Caco-2 (cell line): Measurements from ENCODE around the gene FBXL3. TPM values are rescaled to one million over a fixed set of nuclear protein-coding genes. Genes with fewer than 3 reads are reported as not detected.

Experiments
- BruUV-seq: library from RNA; stranded (reverse); fragments of 400-500 nt; replicated peaks from 2 replicates; lab custom pipeline; 2021; lab: Mats Ljungman, UMichigan
- CTCF ChIA-PET: fragments of 300-600 bp; sonication (Branson Sonifier 250); formaldehyde crosslinking; loops from one replicate; lab custom pipeline; 2022; ENCODE audit warnings: antibody characterized with exemption; lab: Charles Lee
- POLR2A ChIA-PET: fragments of 300-600 bp; sonication (Branson Sonifier 250); formaldehyde crosslinking; loops from one replicate; lab custom pipeline; 2022; ENCODE audit warnings: antibody characterized with exemption; lab: Charles Lee
- DNase-seq, 2 experiments: peaks; one replicate each; pipeline versions ENCODE4 v3.0.0 to v3.0.0-alpha.2; 2020 to 2022
- H3K27me3 ChIP-seq: replicated peaks from 2 replicates; pipeline ENCODE4 v1.6.0; 2011; ENCODE audit warnings: low read length; ENCODE audit not compliant: control insufficient read depth, insufficient read depth
- H3K36me3 ChIP-seq: 2 replicates; pipeline ENCODE4 v1.5.1; 2011; ENCODE audit warnings: low read length; ENCODE audit not compliant: control insufficient read depth, insufficient read depth
- H3K4me1 ChIP-seq: fragments of 250-450 bp; sonication (Bioruptor Pico); 2 replicates; pipeline ENCODE4 v1.5.1; 2020; ENCODE audit warnings: mild to moderate bottlenecking
- H3K4me3 ChIP-seq: 2 replicates; pipeline ENCODE4 v1.5.1; 2011; ENCODE audit warnings: low read depth, mild to moderate bottlenecking, control low read depth, low read length
- H3K9me3 ChIP-seq: fragments of 250-450 bp; sonication (Bioruptor Pico); 2 replicates; pipeline ENCODE4 v1.5.1; 2020; ENCODE audit warnings: mild to moderate bottlenecking, moderate library complexity
- H3K27ac Mint-ChIP-seq: one replicate; pipeline ENCODE4 v1.8.0; 2022; ENCODE audit warnings: mixed read lengths; ENCODE audit not compliant: unreplicated experiment
- H3K27me3 Mint-ChIP-seq: one replicate; pipeline ENCODE4 v1.8.0; 2022; ENCODE audit warnings: mixed read lengths; ENCODE audit not compliant: insufficient read depth, unreplicated experiment
- H3K36me3 Mint-ChIP-seq: one replicate; pipeline ENCODE4 v1.8.0; 2022; ENCODE audit warnings: mild to moderate bottlenecking, mixed read lengths; ENCODE audit not compliant: insufficient read depth, unreplicated experiment
- H3K4me1 Mint-ChIP-seq: one replicate; pipeline ENCODE4 v1.8.0; 2022; ENCODE audit warnings: low read depth, mixed read lengths; ENCODE audit not compliant: unreplicated experiment
- H3K4me3 Mint-ChIP-seq: one replicate; pipeline ENCODE4 v1.8.0; 2022; ENCODE audit warnings: mild to moderate bottlenecking, moderate library complexity, mixed read lengths; ENCODE audit not compliant: unreplicated experiment
- H3K9me3 Mint-ChIP-seq: one replicate; pipeline ENCODE4 v1.8.0; 2022; ENCODE audit warnings: mixed read lengths; ENCODE audit not compliant: unreplicated experiment
- intact Hi-C: fragments of 100-400 bp; cut with micrococcal nuclease; formaldehyde crosslinking; loops from one replicate; pipeline ENCODE4 v1.10.0; 2022; ENCODE audit not compliant: unreplicated experiment
- total RNA-seq: library from RNA; stranded (reverse); gene quantifications from 2 replicates; pipeline ENCODE4 v1.2.3, GENCODE V29; 2022
- TF ChIP-seq, protein P1 (sequence below), 2 experiments: fragments of 200-600 bp in 1 of 2; IDR thresholded peaks; 1 replicate in 1 of 2; 2 replicates in 1 of 2; pipeline versions ENCODE4 v1.5.1 to v1.8.0; 2011 to 2022; ENCODE audit warnings: antibody characterized with exemption in 1 of 2, control low read depth in 1 of 2, inconsistent platforms in 1 of 2, low read depth in 1 of 2, low read length in 1 of 2, mild to moderate bottlenecking in 1 of 2, moderate library complexity in 1 of 2; ENCODE audit not compliant: insufficient read depth in 1 of 2, severe bottlenecking in 1 of 2, unreplicated experiment in 1 of 2

Gene FBXL3
- total RNA-seq, 1 experiment from 2014 or later: 31.8 TPM

DNA sequence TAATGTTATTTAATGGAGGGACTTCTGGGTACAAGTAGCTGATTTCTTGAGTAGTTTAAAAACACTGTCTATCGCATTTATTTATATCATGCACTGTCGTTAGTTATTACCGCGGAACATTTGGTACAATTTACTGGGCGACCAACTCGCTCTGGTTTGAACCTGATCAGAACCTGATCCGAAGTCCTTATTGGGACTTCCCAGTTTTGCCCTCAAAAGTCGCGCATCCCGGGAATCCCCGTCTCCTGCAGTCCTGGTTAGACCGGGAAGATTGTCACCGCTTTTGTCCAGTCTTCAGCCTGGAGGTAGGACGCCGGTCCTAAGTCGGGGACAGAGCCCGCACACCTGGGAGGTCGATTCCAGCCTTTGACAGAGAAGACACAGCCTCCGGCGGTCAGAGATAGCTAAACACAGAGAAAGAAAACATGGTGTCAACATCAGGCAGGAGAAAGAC, 34.4 kb downstream of the FBXL3 start:
- ChIA-PET POLR2A (interaction anchor here (0.5 to 0.9 kb wide), 3 partner anchors 11 to 49 kb away, joined by 5 to 8 read pairs (median 7); partner anchors contain the start of gene FBXL3), CTCF (interaction anchor here (0.5 kb wide), 1 partner anchor 50 kb away, joined by 4 read pairs; no protein-coding TSS in a partner anchor)
- intact Hi-C loops: loop anchor here (1.0 kb wide), 1 partner anchor 35 kb away; the partner anchor contains the start of gene FBXL3
- Histone ChIP-seq H3K27me3 (no peaks in the 10 kb centered on the region), H3K4me3 (peak overlapping the region; percentile 74), H3K4me1 (peaks cover 10% of the 10 kb centered on the region), H3K9me3 (no peaks in the 10 kb centered on the region), H3K36me3 (no peaks in the 10 kb centered on the region)
- Mint-ChIP-seq H3K9me3 (no peaks in the 10 kb centered on the region), H3K27me3 (no peaks in the 10 kb centered on the region), H3K4me1 (peaks cover 19% of the 10 kb centered on the region), H3K36me3 (peaks cover 14% of the 10 kb centered on the region), H3K27ac (peak overlapping the region; percentile 76), H3K4me3 (peak overlapping the region; percentile 77)
- DNase-seq: peak in 1 of 2 experiments; percentile 46
- TF ChIP-seq, protein P1, sequence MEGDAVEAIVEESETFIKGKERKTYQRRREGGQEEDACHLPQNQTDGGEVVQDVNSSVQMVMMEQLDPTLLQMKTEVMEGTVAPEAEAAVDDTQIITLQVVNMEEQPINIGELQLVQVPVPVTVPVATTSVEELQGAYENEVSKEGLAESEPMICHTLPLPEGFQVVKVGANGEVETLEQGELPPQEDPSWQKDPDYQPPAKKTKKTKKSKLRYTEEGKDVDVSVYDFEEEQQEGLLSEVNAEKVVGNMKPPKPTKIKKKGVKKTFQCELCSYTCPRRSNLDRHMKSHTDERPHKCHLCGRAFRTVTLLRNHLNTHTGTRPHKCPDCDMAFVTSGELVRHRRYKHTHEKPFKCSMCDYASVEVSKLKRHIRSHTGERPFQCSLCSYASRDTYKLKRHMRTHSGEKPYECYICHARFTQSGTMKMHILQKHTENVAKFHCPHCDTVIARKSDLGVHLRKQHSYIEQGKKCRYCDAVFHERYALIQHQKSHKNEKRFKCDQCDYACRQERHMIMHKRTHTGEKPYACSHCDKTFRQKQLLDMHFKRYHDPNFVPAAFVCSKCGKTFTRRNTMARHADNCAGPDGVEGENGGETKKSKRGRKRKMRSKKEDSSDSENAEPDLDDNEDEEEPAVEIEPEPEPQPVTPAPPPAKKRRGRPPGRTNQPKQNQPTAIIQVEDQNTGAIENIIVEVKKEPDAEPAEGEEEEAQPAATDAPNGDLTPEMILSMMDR (IDR thresholded peaks at IDR 0.05; ENCODE audit: insufficient read depth in 1 of 2, low read depth in 1 of 2, low read length in 1 of 2, severe bottlenecking in 1 of 2, unreplicated experiment in 1 of 2): no peak
- BruUV-seq: TSS peak; percentile 51

DNA sequence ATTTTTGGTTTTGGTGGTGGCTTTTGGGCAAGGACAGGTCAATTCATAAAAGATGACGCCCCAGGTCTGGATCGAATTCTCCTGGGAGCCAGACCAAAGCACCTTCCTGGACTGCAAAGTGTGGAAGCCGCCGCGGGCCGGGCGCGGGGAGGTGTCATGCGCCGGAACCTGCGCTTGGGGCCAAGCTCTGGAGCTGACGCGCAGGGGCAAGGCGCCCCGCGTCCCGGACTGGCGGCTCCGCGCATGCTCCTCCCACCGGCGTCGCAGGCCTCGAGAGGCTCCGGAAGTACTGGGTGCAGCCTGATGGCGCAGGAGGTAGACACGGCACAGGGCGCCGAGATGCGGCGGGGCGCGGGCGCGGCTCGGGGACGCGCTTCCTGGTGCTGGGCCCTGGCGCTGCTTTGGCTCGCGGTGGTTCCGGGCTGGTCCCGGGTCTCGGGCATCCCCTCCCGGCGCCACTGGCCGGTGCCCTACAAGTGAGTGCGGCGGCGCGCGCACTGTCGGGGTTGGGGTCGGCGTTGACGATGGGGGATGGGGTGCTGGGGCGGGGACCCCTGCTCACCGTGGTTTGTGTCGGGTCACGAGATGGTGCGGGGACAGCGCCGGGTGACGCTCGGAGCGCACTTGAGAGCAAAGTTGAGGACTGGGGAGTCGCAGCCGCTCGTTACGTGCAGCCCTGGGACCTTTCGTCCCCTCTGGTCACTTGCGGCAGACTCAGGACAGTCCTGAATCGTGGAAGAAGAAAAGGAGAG, 35.0 kb downstream of the FBXL3 start, which contains the start of gene CLN5:
Gene CLN5, plus strand, starts transcription at position 286 of the 752 bp plus-strand sequence. Its CDS starts 18 bp downstream, at position 304.
- ChIA-PET POLR2A (interaction anchor here (0.5 to 0.9 kb wide), 3 partner anchors 34 to 332 kb away, joined by 5 to 8 read pairs (median 7); partner anchors contain the start of gene FBXL3), CTCF (interaction anchor here (0.5 to 0.8 kb wide), 2 partner anchors 22 to 358 kb away, joined by 3 to 5 read pairs; no protein-coding TSS in a partner anchor)
- TF ChIP-seq, protein P1 (IDR thresholded peaks at IDR 0.05; ENCODE audit: insufficient read depth in 1 of 2, low read depth in 1 of 2, low read length in 1 of 2, severe bottlenecking in 1 of 2, unreplicated experiment in 1 of 2): peak in 1 of 2 experiments; percentile 7
- no peaks in the 10 kb centered on the region for H3K9me3 Mint-ChIP-seq
- H3K36me3 Mint-ChIP-seq: peaks cover 10% of the 10 kb centered on the region
- no peaks in the 10 kb centered on the region for H3K27me3 Mint-ChIP-seq
- H3K4me3 Mint-ChIP-seq: peak within 1 kb of the TSS; percentile 77
- peak within 1 kb of the TSS; percentile 76 for H3K27ac Mint-ChIP-seq
- peaks cover 10% of the 10 kb centered on the region for H3K4me1 ChIP-seq
- peak within 1 kb of the TSS; percentile 74 for H3K4me3 ChIP-seq
- intact Hi-C loops: loop anchor here (1.0 kb wide), 1 partner anchor 35 kb away; the partner anchor contains the start of gene FBXL3
- BruUV-seq: no TSS peak
- no peaks in the 10 kb centered on the region for H3K27me3 ChIP-seq
- H3K36me3 ChIP-seq: no peaks in the 10 kb centered on the region
- peaks cover 19% of the 10 kb centered on the region for H3K4me1 Mint-ChIP-seq
- H3K9me3 ChIP-seq: no peaks in the 10 kb centered on the region
- DNase-seq: peak; percentile 96 to 97

DNA sequence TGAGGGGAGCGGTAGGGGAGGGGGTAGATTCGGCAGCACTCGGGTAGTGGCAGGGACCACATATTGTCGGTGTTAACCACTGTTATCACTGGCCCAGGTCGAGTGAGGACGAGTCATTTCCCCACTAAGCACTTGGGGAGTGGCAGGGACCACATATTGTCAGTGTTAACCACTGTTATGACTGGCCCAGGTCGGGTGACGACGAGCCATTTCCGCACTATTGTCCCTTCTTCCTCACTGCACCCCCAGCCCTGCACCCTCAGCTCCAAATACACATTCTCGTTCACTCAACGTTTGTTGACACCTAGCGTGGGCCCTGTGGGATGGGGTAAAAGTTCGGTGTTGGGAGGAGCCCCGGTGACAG, 35.5 kb downstream of the FBXL3 start:
- H3K27ac Mint-ChIP-seq: peak overlapping the region; percentile 76
- Histone ChIP-seq H3K9me3 (no peaks in the 10 kb centered on the region), H3K4me1 (peaks cover 10% of the 10 kb centered on the region), H3K27me3 (no peaks in the 10 kb centered on the region), H3K36me3 (no peaks in the 10 kb centered on the region), H3K4me3 (peak overlapping the region; percentile 74)
- no peaks in the 10 kb centered on the region for H3K9me3 Mint-ChIP-seq
- H3K27me3 Mint-ChIP-seq: peaks cover 1% of the 10 kb centered on the region
- peaks cover 19% of the 10 kb centered on the region for H3K4me1 Mint-ChIP-seq
- TSS peak; percentile 91 for BruUV-seq
- TF ChIP-seq, protein P1 (IDR thresholded peaks at IDR 0.05; ENCODE audit: insufficient read depth in 1 of 2, low read depth in 1 of 2, low read length in 1 of 2, severe bottlenecking in 1 of 2, unreplicated experiment in 1 of 2): no peak
- ChIA-PET POLR2A (no interaction called here), CTCF (interaction anchor here (0.8 kb wide), 1 partner anchor 22 kb away, joined by 5 read pairs; no protein-coding TSS in a partner anchor)
- H3K36me3 Mint-ChIP-seq: peaks cover 4% of the 10 kb centered on the region
- DNase-seq: no peak
- H3K4me3 Mint-ChIP-seq: peak overlapping the region; percentile 77
- intact Hi-C loops: no loop called here
